Adrenal gland (tissue), 12 donors: ENCODE results near the gene NXPH1. TPM values are rescaled to one million over a fixed set of nuclear protein-coding genes. Genes with fewer than 3 reads are reported as not detected.

Experiments used
- DNase-seq, 7 donors: peaks; one replicate each; pipeline ENCODE4 v3.0.0-alpha.2; 2019 to 2020
- H3K27ac ChIP-seq, 5 donors: fragments of 200-600 bp; sonication (generic) in 4 of 5; 1 replicate in 3 of 5; 2 replicates in 2 of 5; pipeline versions ENCODE4 v1.5.1 to v1.8.0; 2016 to 2020; ENCODE audit warnings: mild to moderate bottlenecking in 1 of 5
- H3K27me3 ChIP-seq: fragments of 200-600 bp; 2 replicates; pipeline ENCODE4 v1.8.0; 2021
- H3K36me3 ChIP-seq, 2 donors: fragments of 200-600 bp; replicated peaks in 1 of 2; 1 replicate in 1 of 2; 2 replicates in 1 of 2; pipeline versions ENCODE4 v1.5.1 to v1.8.0; 2018 to 2022
- H3K4me1 ChIP-seq, 2 donors: fragments of 200-600 bp; replicated peaks in 1 of 2; 1 replicate in 1 of 2; 2 replicates in 1 of 2; pipeline versions ENCODE4 v1.5.1 to v1.8.0; 2018 to 2021
- H3K4me3 ChIP-seq, 4 donors: fragments of 200-600 bp; sonication (generic) in 3 of 4; one replicate each; pipeline ENCODE4 v1.5.1; 2016 to 2018
- H3K9me3 ChIP-seq, 3 donors: fragments of 200-600 bp; sonication (generic) in 1 of 3; replicated peaks in 1 of 3; 1 replicate in 2 of 3; 2 replicates in 1 of 3; pipeline versions ENCODE4 v1.5.1 to v1.8.0; 2016 to 2021
- CTCF ChIP-seq, 6 experiments: fragments of 450-650 bp in 4 of 6; fragments of 200-600 bp in 2 of 6; sonication (generic) in 1 of 6; IDR thresholded peaks; 1 replicate in 5 of 6; 2 replicates in 1 of 6; pipeline versions ENCODE4 v1.5.1 to v1.8.0; 2016 to 2021; ENCODE audit warnings: antibody characterized with exemption in 6 of 6, mild to moderate bottlenecking in 2 of 6, moderate library complexity in 1 of 6
- POLR2A ChIP-seq, 2 donors: fragments of 450-650 bp; IDR thresholded peaks; one replicate each; pipeline ENCODE4 v1.6.1; 2017; ENCODE audit warnings: antibody characterized with exemption in 2 of 2, mild to moderate bottlenecking in 2 of 2, moderate library complexity in 1 of 2
- WGBS, 4 donors: extraction: QIAGEN DNeasy Blood & Tissue Kit in 2 of 4; methylation state at CpG; one replicate each; pipeline versions ENCODE4 v1.1.5 to v1.1.7; 2013 to 2017; 5-methylcytosine and 5-hydroxymethylcytosine counted together
- intact Hi-C, 2 donors: fragments of 100-400 bp; cut with DNase I; formaldehyde crosslinking; loops; one replicate each; pipeline versions ENCODE4 v1.14.1 to v1.15.0; 2022 to 2023
- polyA plus RNA-seq, 3 donors: library from polyadenylated mRNA; stranded (reverse); fragments of 200-250 nt in 2 of 3; fragments of 350-450 nt in 1 of 3; fragmentation: Illumina TruSeq in 1 of 3; extraction: RNeasy Lipid Tissue Mini Kit (QIAGEN cat#74804) in 1 of 3; gene quantifications; one replicate each; pipeline ENCODE4 v1.2.3, GENCODE V29; 2013 to 2014
- total RNA-seq, 9 donors: library from RNA; depleted of rRNA in 4 of 9; stranded (reverse); fragments of >200 nt in 4 of 9; fragments of 120-200 nt in 1 of 9; fragmentation: NEBNext Ultra II Directional in 1 of 9; extraction: Animal tissue kit (Norgen Biotek cat#: 25700) in 1 of 9; gene quantifications; one replicate each; pipeline versions ENCODE4 v1.1.0 to v1.2.4, GENCODE V29; 2013 to 2023
- donor health status: healthy with polysubstance abuse.
- donor health status: Bipolar disorder and iron deficiency.
- donor health status: DM: yes; HTN: yes; CAD: no.
- donor health status: DM: no; HTN: no; CAD: no.
- donor health status: DM: no; HTN: no; CAD: no.
- donor health status: DM: yes; HTN: yes; CAD: no.

NXPH1 gene
- total and polyA plus RNA-seq, 12 donors, result 6.8 to 80.2 (median 40.7) TPM

DNA sequence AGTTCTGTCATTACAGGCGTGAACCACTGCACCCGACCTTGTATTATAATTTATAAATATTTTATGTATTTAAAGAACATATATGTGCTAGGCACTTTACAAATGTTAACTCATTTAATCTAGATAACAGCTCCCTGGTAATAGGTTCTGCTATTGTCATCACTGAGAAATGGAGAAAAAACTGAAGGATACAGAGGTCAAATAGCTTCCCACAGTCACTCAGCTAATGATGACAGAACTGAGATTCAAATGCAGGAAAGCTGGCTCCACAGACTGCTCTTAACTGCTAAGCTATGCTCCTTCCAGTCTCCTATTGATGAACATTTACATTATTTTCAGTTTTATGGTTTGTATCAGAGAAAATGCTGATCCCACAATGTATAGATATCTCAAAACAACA lies 28.9 kb downstream of the NXPH1 start:
- H3K36me3 ChIP-seq, result no peaks in the 10 kb centered on the region
- no peaks in the 10 kb centered on the region for H3K27me3 ChIP-seq
- intact Hi-C loops, result no loop called here
- WGBS, 4 donors, result 87 to 96% (median 93%) methylated on average over 2 of the region's 2 CpGs
- H3K4me3 ChIP-seq, result no peak overlapping the region
- H3K27ac ChIP-seq, result no peak overlapping the region
- DNase-seq, result no peak
- TF ChIP-seq CTCF (IDR thresholded peaks at IDR 0.05) (no peak), POLR2A (IDR thresholded peaks at IDR 0.05) (no peak)
- no peaks in the 10 kb centered on the region for H3K9me3 ChIP-seq
- no peaks in the 10 kb centered on the region for H3K4me1 ChIP-seq

DNA sequence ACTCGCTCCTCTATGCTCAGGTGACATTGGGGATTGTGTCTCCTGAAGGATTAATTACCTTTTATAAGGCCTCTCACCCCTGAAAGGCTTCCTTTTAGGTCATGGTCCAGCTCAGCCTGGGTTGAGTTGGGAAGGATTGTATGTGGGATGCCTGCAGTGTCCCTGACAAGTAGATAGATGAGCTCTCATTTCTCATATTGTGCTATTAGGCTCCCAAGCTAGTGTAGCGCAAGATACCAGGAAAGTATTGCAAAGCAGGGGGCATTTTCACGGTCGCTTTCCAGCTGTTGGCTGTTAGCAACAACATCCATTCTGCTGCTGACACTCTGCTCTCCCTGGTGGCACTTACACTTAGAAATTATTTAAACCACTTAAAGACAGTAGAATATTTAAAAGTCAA lies 31.9 kb downstream of the NXPH1 start:
- 74 to 84% (median 75%) methylated on average over 4 of the region's 4 CpGs for WGBS, 4 donors
- no peak overlapping the region for H3K27ac ChIP-seq
- no peaks in the 10 kb centered on the region for H3K9me3 ChIP-seq
- no peaks in the 10 kb centered on the region for H3K27me3 ChIP-seq
- DNase-seq, result no peak
- TF ChIP-seq POLR2A (IDR thresholded peaks at IDR 0.05) (no peak), CTCF (IDR thresholded peaks at IDR 0.05) (no peak)
- H3K36me3 ChIP-seq, result no peaks in the 10 kb centered on the region
- no peaks in the 10 kb centered on the region for H3K4me1 ChIP-seq
- H3K4me3 ChIP-seq, result no peak overlapping the region
- intact Hi-C loops, result no loop called here

GRCh38 chr7:8480527-8480926 lies 47.1 kb downstream of the NXPH1 start:
- peaks cover 0 to 6% of the 10 kb centered on the region in 2 donors for H3K4me1 ChIP-seq
- WGBS, 4 donors, result 60 to 73% (median 69%) methylated on average over 3 of the region's 3 CpGs
- DNase-seq, result no peak
- H3K36me3 ChIP-seq, result no peaks in the 10 kb centered on the region
- no peak overlapping the region for H3K4me3 ChIP-seq
- no peak overlapping the region for H3K27ac ChIP-seq
- H3K9me3 ChIP-seq, result no peaks in the 10 kb centered on the region
- no peaks in the 10 kb centered on the region for H3K27me3 ChIP-seq
- intact Hi-C loops, result no loop called here
- TF ChIP-seq POLR2A (IDR thresholded peaks at IDR 0.05) (no peak), CTCF (IDR thresholded peaks at IDR 0.05) (no peak)

DNA sequence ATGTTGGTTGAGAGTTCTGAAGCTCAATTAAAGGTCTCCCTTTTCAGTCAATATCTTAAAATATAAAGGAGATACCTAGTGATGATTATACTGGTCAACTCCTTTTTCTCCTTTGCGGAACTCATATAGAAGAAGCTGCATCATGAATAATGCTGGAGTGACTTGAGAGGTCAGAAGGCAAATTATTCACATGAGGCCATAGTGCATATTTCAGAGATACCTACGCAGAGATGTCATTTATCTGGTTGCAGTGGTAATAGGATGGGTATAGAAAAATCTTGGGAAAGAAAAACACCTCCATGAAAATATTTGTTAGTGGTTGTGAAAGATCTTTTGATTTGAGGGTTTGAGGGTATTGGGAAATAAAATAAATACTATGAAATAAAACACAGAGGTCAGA lies 47.7 kb downstream of the NXPH1 start:
- WGBS, 4 donors, result 74 to 88% (median 80%) methylated on average over 2 of the region's 2 CpGs
- Histone ChIP-seq H3K27ac (no peak overlapping the region), H3K9me3 (no peaks in the 10 kb centered on the region), H3K27me3 (no peaks in the 10 kb centered on the region), H3K4me1 (peaks cover 0 to 6% of the 10 kb centered on the region in 2 donors), H3K4me3 (no peak overlapping the region), H3K36me3 (no peaks in the 10 kb centered on the region)
- no peak for DNase-seq
- intact Hi-C loops, result no loop called here
- TF ChIP-seq POLR2A (IDR thresholded peaks at IDR 0.05), result no peak
- no peak for TF ChIP-seq CTCF (IDR thresholded peaks at IDR 0.05)
